Ramos (cell line): ENCODE data around the gene RASSF5.
"Not testable (repeated sequence)": the region's sequence is repeated elsewhere in the genome, so short reads cannot be mapped to it uniquely, and the experiment has no call there.

Experiments
- in situ Hi-C: fragments of 300-500 bp; cut with MboI; formaldehyde crosslinking; loops from one replicate; pipeline ENCODE4 v1.14.3; 2022; ENCODE audit warnings: low sequenced_read_pairs; ENCODE audit not compliant: unreplicated experiment

Gene RASSF5

GRCh38 chr1:206476058-206476457 lies 31.3 kb upstream of the RASSF5 start:
- in situ Hi-C loops, result no loop called here

- in situ Hi-C loops, result no loop called here
Measured at GRCh38 chr1:206476591-206476990, 30.7 kb upstream of the RASSF5 start.

- in situ Hi-C loops, result no loop called here
Measured at GRCh38 chr1:206477110-206477509, 30.2 kb upstream of the RASSF5 start.

DNA sequence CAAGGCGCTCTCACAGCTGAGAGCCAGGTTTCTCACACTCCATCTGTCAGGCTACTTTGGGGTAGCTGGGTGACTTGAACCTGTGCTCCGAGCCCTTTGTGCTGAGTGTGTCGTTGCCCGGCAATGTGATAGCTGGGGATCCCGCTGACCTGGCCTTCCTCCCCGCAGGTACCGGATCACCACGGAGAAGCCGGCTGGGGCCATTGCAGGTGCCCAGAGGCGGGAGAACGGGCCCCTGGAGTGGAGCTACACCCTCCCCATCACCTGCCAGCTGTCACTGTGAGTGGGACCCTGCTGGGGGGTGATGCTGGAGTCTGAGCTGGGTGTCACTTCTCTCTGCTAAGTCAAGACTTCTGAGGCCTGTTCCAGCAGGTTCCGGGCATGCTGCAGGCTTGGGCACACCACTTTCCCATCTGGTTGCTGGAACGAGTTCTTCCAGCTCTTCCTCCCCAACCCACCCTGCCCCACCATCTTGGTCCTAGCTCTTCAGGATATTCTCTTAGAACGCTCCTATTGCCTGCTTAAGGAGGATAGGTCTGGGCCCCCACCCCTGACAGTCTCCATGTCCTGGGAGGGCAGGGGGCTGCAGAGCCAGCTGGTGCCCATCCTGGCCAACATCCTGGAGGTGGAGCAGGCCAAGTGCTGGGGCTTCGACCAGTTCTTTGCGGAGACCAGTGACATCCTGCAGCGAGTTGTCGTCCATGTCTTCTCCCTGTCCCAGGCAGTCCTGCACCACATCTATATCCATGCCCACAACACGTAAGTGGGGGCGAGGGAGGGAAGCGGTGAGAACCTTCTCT lies 29.6 kb upstream of the RASSF5 start:
- in situ Hi-C loops, result no loop called here

DNA sequence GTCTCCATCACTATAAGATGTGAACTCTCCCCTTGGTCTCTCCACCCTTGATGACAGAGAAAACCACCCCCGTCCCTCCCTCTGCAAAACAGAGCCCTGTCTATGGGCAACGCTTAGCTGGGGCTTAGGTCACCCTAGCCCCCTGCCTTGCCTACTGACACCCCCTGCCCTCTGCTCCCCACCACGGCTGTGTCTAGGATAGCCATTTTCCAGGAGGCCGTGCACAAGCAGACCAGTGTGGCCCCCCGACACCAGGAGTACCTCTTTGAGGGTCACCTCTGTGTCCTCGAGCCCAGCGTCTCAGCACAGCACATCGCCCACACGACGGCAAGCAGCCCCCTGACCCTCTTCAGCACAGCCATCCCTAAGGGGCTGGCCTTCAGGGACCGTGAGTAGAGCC lies 28.6 kb upstream of the RASSF5 start:
- in situ Hi-C loops, result no loop called here

- in situ Hi-C loops, result no loop called here
Measured at GRCh38 chr1:206479183-206480125, 27.9 kb upstream of the RASSF5 start.

DNA sequence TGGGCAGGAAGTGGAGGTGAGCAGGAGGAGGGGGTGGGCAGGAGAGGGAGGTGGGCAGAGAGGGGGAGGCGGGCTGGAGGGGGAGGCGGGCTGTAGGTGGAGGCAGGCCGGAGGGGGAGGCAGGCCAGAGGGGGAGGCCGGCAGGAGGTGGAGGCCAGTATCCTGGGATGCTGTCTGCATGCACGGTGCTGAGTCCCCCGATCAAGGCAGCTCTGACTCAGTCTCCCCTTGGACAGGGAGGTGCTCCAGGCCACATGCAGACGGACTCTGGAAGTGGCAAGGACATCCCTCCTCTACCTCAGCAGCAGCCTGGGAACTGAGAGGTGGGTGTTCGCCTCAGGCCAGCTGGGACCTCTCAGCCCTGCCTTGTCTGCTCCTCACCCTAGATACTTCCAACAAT lies 27.1 kb upstream of the RASSF5 start:
- in situ Hi-C loops, result no loop called here

GRCh38 chr1:206482611-206483010 lies 24.7 kb upstream of the RASSF5 start:
- in situ Hi-C loops, result no loop called here

DNA sequence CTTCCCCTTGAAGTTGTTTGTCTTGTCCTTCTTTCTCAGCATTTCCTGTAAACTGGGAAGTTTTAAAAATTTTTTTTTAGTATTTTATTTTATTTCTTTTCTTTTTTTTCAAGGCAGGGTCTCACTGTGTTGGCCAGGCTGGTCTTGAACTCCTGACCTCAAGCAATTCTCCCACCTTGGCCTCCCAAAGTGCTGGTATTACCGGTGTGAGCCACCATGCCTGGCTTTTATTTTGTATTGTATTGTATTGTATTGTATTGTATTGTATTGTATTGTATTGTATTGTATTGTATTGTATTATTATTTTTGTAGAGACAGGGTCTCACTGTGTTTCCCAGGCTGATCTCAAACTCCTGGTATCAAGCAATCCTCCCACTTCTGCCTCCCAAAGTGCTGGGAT lies 23.5 kb upstream of the RASSF5 start:
- in situ Hi-C loops, result not testable (repeated sequence)

DNA sequence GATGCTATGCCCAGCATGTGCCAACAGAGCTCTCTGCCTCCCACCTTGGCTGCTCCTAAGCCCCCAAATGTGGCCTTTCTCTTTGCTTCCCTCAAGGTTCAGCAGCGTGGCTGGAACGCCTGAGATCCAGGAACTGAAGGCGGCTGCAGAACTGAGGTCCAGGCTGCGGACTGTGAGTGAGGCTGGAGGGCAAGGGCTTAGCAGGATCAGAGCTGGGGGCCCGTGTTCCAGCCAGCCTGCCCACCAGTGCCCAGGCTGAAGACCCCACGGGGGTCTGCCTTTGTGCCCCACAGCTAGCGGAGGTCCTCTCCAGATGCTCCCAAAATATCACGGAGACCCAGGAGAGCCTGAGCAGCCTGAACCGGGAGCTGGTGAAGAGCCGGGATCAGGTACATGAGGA lies 22.4 kb upstream of the RASSF5 start:
- in situ Hi-C loops, result loop anchor here (5.0 kb wide), 1 partner anchor 97 kb away; no protein-coding TSS in a partner anchor

DNA sequence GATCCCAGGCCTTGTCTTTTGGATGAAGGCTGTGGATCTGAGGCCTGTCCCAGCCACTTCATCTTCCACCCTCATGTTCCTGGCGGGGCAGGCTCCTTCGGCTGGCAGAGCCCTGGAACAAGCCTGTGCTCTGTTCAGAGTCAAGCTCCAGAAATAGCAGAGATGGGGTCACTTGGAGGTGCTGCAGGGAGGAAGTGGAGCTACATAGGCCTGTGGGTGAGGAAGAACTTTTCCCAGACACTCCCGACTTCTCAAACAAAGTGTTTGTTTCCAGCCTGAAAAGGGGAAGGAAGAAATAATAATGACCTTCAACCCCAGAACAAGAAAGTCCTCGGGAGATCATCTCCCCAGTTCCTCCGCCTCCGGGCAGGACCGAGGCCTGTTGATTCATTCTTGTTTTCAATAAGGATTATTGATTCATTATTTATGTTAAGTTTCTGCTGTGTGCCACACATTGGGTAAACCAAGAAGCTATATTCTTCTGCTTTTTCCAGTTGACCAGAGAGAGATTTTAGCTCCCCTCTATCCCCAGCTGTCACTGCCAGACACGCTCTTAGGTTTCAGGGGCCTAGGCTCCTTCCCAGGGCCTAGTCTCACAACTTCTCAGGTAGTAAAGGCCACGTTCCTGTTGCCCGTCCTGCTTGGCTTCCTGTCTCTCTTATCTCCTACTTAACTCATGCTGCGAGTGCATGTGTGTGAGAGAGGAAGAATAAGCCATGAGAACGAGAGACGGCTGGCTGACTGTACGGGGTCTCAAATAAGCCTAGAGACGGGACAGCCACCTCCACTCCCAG lies 20.1 kb upstream of the RASSF5 start:
- in situ Hi-C loops, result loop anchor here (5.0 kb wide), 1 partner anchor 95 kb away; no protein-coding TSS in a partner anchor

DNA sequence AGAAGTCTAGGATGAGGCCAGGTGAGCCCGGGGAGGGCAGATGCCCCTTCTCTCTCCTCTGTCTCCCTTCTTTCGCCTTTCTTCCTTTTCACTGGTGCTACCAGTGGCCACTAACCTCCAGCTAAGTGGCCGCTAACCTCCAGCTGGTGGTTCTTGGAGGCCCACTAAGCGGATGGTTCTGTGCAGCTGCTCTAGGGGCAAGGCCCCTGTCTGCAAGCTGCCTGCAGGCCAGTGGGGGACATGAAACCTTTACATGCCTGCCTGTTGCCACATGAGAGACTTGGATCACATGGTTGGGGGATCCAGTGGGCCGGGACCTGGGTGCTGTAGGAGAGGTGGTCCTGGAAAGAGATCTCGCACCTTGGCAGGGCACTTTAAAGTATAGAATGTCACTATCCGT lies 19.4 kb upstream of the RASSF5 start:
- in situ Hi-C loops, result loop anchor here (5.0 kb wide), 1 partner anchor 94 kb away; no protein-coding TSS in a partner anchor

DNA sequence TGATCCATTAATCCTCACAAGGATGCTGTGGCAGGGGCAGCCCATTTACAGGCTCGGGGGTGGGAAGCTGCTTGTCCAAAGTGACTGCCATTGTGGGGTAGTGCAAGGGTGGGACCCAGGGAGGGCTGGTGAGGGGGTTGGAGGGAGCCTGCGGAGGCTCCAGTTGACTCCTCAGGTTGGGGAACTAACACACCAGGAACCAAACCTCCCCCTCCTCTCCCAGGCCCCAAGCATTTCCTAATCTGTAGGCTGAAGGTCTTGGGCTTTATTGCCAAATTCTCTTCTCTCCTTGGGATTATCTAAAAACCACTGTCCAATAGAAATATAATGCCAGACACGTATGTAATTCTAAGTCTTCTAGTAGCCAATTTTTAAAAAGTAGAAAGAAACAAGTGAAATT lies 18.9 kb upstream of the RASSF5 start:
- in situ Hi-C loops, result loop anchor here (5.0 kb wide), 1 partner anchor 94 kb away; no protein-coding TSS in a partner anchor

DNA sequence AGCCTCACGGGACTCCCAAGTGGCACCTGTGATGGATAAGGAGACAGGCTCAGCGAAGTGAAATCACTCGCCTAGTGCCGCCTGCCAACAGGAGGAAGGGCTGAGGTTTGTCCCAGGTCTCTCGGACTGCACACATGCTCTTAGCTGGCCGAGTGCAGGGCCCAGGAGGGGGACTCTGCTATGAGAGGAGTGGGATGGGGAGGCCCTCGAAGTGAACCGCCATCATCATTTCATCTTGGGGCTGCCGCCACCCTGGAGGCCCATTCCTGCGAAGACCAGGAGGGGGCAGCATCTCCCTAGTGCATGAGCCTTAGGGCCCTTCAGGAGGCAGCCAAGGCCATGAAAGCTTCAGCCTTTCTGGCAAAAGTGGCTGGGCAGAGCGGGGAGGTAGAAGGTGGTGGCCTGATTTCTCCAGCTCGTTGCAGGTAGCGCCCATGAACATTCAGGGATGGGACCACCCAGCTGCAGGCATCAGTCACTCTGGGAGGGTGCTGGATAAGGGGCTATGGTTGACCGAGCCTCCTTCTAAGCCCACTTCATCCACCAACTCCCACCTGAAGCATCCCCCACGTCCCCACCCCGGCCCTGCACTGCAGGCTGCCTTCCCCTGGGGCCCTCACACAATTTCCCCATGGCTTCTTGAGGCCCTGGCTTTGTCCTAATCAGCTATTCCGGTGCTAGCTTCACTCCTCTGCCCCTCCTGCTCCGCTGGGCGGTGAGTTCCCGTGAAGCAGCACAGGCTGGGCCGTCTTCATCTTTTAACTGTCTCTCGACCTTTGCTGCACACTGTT lies 17.2 kb upstream of the RASSF5 start:
- in situ Hi-C loops, result loop anchor here (5.0 kb wide), 1 partner anchor 92 kb away; no protein-coding TSS in a partner anchor

- in situ Hi-C loops, result no loop called here
Measured at GRCh38 chr1:206490771-206491405, 16.4 kb upstream of the RASSF5 start.

- in situ Hi-C loops, result no loop called here
Measured at GRCh38 chr1:206491616-206492015, 15.7 kb upstream of the RASSF5 start.

DNA sequence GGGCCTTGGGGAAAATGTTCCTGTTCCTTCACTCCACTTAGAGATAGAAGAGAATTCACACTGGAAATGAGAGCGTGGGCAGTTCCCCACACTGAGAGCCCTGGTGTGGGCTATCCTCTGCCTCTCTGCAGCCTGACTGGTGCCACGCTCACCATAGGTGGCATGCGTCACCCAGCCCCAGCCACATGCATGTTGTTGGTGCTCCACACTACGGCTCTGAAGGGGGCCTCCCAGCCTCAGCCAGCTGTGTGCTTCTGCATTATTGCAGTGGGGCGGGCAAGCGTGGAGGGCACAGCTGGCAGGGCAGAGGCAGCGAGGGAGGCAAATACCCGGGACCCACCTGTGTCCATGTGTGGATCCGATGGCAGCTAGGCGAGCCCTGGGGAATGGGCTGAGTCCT lies 14.7 kb upstream of the RASSF5 start:
- in situ Hi-C loops, result no loop called here

DNA sequence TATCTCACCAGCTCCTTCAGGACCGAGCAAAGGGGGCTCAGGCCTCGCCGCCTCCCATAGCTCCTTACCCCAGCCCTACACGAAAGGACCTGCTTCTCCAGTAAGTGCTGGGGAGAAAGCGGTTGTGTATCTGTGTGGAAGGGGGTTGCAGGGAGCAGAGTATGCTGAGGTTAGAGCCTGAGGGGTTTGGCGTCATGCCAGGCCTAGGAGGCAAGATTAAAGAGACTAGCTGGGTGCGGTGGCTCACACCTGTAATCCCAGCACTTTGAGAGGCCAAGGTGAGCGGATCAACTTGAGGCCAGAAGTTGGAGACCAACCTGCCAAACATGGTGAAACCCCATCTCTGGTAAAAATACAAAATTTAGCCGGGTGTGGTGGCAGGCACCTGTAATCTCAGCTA lies 14.1 kb upstream of the RASSF5 start:
- in situ Hi-C loops, result no loop called here

GRCh38 chr1:206495011-206495461 lies 12.3 kb upstream of the RASSF5 start:
- in situ Hi-C loops, result no loop called here
